HG03175 (cell line): Measurements from ENCODE around the gene TENT4A.
A peak's percentile ranks its signal among the peaks of the same experiment; 100 is the strongest.

ENCODE experiments used
- ATAC-seq: cut with Tn5 transposase; IDR thresholded peaks from one replicate; pipeline ENCODE4 v1.9.1; 2021; ENCODE audit warnings: mild to moderate bottlenecking, moderate library complexity; ENCODE audit not compliant: unreplicated experiment

TENT4A gene

GRCh38 chr5:6716629-6717149 lies 3.5 kb downstream of the TENT4A start:
- ATAC-seq: no peak

DNA sequence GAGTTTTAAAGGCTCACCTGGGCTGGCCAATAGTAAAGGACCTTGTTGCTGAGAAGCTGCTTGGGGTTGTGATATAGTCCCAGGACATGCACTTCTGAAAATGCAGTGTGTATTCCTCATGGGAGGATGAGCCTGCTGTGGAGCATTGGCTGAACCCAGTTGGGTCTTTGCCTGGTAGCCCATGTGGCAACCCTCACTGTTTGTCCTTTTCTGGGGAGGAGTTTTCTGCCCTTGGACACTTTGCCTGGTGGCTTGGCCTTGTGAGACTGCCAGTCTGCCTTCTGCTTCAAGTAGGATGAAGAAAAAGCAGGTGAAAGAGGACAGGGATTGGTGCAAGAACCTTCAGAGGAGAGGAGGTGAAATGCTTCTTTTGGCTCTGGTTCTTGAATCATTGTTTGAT lies 4.0 kb downstream of the TENT4A start:
- no peak for ATAC-seq

DNA sequence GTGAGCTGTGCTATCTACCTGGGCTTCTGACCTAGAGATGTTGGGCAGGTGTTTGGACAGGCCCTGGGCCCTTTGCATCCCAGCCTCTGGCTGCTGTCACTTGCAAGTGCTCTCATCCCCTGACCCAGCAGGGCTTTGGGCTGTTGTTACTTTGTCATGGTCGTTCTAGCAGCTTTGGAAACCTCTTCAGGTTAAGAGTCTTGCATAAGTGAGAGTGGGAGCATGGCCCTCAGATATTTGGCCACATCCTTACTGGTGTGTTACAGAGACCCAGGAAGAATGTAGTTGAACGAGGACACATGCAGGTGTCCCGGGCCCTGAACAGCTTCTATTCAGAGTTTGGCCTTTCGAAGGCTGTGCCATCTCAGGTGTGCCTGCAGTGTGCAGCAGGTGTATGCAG lies 4.5 kb downstream of the TENT4A start:
- no peak for ATAC-seq

GRCh38 chr5:6718161-6718681 lies 5.0 kb downstream of the TENT4A start:
- no peak for ATAC-seq

- ATAC-seq: no peak
Observed at GRCh38 chr5:6718718-6719117, 5.5 kb downstream of the TENT4A start.

GRCh38 chr5:6719417-6719816 lies 6.2 kb downstream of the TENT4A start:
- no peak for ATAC-seq

GRCh38 chr5:6719896-6720560 lies 6.8 kb downstream of the TENT4A start:
- no peak for ATAC-seq

GRCh38 chr5:6720561-6720921 lies 7.3 kb downstream of the TENT4A start:
- no peak for ATAC-seq

DNA sequence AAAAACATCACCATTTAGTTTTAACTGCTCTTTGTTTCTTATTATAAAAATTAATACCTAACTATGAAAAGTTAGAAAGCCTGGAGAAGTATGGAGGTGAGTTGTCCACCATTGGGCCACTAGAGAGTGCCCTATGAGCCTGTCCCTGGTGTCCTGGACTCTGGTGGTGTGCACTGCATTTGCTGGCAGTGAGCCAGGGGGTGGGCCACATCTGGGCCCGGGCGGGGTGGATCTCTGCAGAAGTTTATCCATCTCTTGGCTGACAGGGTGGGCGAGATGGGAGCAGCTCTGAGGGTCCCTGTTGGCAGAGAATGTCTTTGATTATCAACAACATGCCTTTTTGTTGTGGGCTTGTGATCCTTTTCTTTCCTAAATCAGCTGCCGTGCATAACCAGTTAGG lies 8.2 kb downstream of the TENT4A start:
- ATAC-seq: no peak

DNA sequence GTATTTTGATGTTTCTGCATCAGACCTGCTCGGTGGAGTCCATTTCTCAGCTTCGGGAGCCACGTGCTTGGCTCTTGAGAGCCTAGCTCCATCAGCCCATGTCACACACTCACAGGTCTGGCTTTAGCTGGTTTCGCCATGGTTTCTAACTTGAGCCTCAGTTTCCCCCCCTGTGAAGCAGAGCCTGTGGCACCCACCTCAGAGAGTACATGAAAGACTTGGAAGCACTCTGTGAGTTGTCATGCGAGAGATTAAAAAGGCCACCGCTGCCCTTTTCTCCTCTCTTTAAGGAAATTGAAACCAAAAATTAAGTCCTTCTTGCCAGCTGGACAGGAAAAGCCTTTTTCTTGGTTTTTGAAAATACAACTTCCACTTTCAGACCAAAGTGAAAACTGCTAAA lies 8.8 kb downstream of the TENT4A start:
- peak; percentile 59 for ATAC-seq

GRCh38 chr5:6723122-6723815 lies 10.0 kb downstream of the TENT4A start:
- no peak for ATAC-seq

DNA sequence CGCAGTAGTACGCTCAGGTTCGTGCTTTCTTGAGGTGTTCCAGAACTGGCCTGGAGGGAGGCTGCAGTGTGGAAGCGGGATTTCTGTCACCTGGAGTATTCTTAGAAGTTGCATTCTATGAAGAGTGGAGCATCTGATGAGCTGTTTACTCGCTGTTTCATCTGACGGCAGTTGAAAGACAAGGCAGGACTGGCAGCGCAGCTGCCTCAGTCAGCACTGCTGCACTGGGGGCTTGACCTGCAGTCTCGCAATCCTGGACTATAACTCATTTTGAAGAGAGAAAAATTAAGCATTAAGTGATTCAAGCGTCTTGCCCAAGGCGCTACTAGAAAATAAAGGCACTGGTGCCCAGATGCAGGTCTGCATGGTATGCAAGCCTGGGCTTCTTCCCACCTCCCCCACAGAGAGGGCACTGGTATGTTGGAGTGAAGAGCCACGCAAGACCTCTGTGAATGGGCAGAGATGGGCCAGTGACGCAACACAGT lies 10.6 kb downstream of the TENT4A start:
- no peak for ATAC-seq

DNA sequence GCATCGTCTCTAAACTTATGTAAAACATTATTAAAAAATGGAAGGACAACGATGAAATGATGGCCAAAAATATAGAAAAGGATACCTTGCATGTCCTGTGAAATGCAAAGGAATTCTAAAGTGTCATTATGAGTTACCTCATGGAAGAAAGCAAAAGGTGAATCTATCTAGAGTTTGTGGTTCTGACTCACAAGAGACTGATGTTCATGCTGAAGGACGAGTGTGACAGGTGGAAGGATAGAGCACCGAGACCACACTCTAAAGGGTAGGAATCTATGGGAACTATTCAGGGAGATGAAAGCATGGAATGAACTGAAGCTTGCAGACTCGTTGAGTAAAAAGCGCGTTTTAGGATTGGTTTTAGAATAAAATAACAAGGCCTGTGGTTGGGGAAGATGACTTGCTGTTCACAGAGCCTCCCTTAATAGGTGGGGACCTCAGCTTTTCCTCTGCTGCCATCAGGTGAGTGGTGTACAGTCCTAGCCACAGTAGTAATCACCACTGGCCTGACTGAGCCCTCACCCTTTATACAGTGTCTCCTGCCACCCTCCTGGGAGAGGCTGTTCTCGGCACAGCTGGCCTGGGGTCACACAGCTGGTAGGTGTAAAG lies 11.2 kb downstream of the TENT4A start:
- ATAC-seq: no peak

DNA sequence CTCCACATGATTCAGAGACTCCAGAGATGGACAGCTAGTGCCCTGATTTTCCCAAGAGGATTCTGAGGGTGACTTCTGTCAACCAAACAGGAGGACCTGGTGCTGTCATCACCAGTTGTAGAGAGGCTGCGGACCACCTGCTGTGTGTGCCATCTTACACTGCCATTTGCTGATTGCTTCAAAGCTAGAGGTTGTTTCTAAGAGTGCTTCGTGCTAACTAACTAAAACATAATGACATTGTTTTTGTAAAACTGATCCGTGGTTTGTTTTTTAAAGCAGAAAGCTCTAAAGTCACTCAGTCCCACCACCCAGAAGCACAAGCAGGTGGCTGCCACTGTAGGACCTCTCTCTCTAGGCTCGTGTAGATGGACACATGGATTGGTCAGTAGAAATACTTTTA lies 12.2 kb downstream of the TENT4A start:
- no peak for ATAC-seq

DNA sequence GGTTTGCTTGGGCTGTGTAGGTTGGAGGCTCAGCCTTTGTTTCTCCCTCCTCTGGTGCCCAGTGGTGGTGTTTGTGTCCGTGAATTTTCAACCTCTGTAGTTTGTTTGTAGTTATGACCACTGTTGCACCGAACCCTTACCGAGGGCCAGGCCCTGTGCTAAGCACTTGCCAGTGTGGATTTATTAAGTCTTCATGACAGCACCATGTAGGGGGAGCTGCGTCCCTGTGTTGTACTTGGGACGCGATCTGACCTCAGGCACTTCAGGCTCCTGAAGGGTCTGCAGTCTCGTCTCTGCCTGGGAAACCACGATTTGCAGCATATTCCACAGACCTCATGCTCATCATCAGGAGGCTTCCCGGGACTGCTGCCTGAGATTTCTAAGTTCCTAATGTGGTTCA lies 12.8 kb downstream of the TENT4A start:
- no peak for ATAC-seq

DNA sequence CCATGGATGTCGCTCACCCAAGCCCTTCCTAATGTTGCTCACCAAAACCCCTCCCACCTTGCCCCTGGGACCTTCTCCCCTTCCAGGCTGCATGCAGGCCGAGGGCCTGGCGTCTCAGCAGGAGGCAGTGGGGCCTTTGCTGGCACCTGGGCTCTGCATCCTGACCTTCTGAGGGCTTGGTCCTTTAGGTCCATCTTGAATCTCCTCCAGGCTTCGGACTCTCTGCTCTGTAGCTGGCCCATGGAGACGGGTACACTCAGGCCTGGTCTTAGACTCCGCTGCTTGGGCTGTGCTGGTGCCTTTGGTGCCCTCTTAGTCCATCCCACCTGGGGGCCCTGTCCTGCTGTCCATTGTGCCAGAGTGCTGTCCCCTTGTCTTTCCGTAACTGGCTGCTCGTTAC lies 14.0 kb downstream of the TENT4A start:
- no peak for ATAC-seq

DNA sequence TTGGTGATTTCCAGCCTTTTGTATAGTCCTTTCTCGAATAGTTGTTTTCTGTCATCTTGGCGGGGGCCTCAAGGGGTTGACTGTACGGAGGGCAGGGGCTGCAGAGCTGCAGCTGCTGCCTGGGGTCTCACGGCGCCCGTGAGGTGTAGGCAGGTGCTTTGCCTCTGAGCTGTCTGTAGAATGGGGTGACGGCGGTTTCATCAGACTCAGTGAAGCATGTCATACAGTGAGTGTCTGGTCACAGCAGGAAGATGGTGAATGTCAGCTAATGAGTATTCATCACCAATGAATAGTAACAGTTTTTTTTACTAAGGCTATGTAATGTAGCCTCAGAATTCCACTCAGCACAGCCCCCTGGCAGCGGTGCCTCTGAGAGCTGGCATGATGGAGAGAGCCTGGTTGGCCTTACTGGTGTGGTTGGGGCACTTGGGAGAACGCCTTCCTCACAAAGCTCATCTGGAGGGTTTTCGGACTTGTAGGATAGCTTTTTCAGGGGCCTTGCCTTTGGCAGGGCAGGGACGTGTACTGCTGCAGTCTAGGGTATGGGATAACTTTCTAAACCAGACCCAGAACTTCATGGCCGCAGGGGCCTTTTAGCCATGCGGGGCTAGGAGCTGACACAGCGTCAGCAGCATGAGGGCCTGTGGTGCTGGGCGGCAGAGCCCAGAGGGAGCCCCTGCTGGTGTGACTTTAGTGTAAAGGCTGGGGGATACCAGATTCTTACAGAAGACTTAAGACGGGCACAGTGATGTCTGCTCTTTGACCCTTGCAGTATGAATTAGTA lies 15.0 kb downstream of the TENT4A start:
- ATAC-seq: peak; percentile 87

GRCh38 chr5:6728795-6729183 lies 15.6 kb downstream of the TENT4A start:
- ATAC-seq: no peak

DNA sequence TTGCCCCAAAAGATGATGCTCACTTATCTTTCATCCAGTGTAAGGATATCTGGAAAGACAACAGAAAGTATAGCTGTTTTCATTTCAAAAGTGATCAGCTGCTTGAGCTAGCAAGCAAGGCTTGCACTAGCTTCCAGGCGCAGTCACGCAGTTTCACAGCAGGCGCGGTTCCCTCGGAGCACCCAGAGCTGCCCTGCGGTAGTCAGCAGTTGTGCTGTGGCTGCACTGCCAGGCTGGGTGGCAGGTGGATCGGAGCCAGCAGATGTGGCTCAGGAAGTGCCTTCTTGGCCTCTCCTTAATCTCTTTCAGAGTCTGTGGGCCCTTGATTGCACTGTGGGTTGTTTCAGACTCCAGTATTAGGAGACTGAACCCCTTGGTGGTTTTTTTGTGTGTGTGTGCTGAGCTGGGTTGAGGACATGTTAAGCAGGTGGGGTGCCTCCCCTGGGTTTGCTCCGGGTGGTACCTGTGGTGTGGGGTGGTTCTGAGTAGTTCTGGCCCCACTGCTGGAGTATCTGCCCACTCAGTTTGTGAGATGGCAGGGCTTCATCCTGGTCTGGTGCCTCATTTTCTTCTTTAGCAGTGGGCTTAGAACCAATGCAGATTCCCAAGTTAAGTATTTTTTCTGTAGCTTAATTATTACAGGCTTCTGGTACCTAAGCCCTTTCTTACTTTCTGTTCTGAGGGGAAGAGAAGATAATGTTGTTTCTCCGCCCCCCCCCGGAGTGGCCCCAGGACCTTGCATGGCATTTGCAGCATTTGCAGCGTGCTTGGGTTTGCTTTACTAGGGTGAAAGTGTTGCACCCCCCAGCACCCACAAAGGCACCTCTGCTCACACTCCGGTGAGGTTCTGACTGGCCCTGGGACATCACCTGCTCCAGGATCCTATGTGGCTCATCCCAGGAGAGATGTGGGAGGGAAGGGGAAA lies 16.4 kb downstream of the TENT4A start:
- no peak for ATAC-seq

- ATAC-seq: no peak
Observed at GRCh38 chr5:6730407-6730806, 17.2 kb downstream of the TENT4A start.
